NT2/D1 (cell line): ENCODE results near the gene AKAP13.

Source experiments
- SUZ12 ChIP-seq: IDR thresholded peaks from 2 replicates; pipeline ENCODE4 v1.6.1; 2011; ENCODE audit not compliant: insufficient read length, insufficient read depth; ENCODE audit errors: extremely low read depth
- YY1 ChIP-seq: IDR thresholded peaks from 2 replicates; pipeline ENCODE4 v1.6.1; 2011; ENCODE audit not compliant: insufficient read length, insufficient read depth
- ZNF274 ChIP-seq: IDR thresholded peaks from 2 replicates; pipeline ENCODE4 v1.6.1; 2011; ENCODE audit warnings: mild to moderate bottlenecking, low read depth, low read length

- TF ChIP-seq ZNF274 (no peak), SUZ12 (no peak), YY1 (no peak)
These were observed 328.1 kb downstream of the AKAP13 start for GRCh38 chr15:85708402-85708941.
